GM21390 (cell line): ENCODE data around the gene CAMK2D.

Experiments
- ATAC-seq: cut with Tn5 transposase; IDR thresholded peaks from one replicate; pipeline ENCODE4 v1.9.1; 2021; ENCODE audit not compliant: unreplicated experiment

CAMK2D gene

GRCh38 chr4:113495790-113496189 lies 265.7 kb downstream of the CAMK2D start:
- ATAC-seq, result no peak

- no peak for ATAC-seq
Measured at GRCh38 chr4:113483131-113483530, 278.4 kb downstream of the CAMK2D start.

- no peak for ATAC-seq
Measured at GRCh38 chr4:113482325-113482724, 279.2 kb downstream of the CAMK2D start.

- no peak for ATAC-seq
Measured at GRCh38 chr4:113481820-113482219, 279.7 kb downstream of the CAMK2D start.

- no peak for ATAC-seq
Measured at GRCh38 chr4:113480109-113480508, 281.4 kb downstream of the CAMK2D start.

- ATAC-seq, result no peak
Measured at GRCh38 chr4:113478032-113478431, 283.5 kb downstream of the CAMK2D start.

GRCh38 chr4:113476800-113477199 lies 284.7 kb downstream of the CAMK2D start:
- ATAC-seq, result no peak

GRCh38 chr4:113474017-113474416 lies 287.5 kb downstream of the CAMK2D start:
- ATAC-seq, result no peak

GRCh38 chr4:113472864-113473263 lies 288.7 kb downstream of the CAMK2D start:
- ATAC-seq, result no peak

- no peak for ATAC-seq
Measured at GRCh38 chr4:113471146-113471860, 290.2 kb downstream of the CAMK2D start.

- ATAC-seq, result no peak
Measured at GRCh38 chr4:113469926-113470325, 291.6 kb downstream of the CAMK2D start.

- ATAC-seq, result no peak
Measured at GRCh38 chr4:113469023-113469390, 292.5 kb downstream of the CAMK2D start.

- no peak for ATAC-seq
Measured at GRCh38 chr4:113468165-113469022, 293.1 kb downstream of the CAMK2D start.

- ATAC-seq, result no peak
Measured at GRCh38 chr4:113467581-113467980, 294.0 kb downstream of the CAMK2D start.

- no peak for ATAC-seq
Measured at GRCh38 chr4:113462286-113462685, 299.3 kb downstream of the CAMK2D start.

- no peak for ATAC-seq
Measured at GRCh38 chr4:113461281-113461680, 300.3 kb downstream of the CAMK2D start.

- ATAC-seq, result no peak
Measured at GRCh38 chr4:113457886-113458285, 303.7 kb downstream of the CAMK2D start.

- ATAC-seq, result no peak
Measured at GRCh38 chr4:113457121-113457520, 304.4 kb downstream of the CAMK2D start.

GRCh38 chr4:113455061-113455460 lies 306.5 kb downstream of the CAMK2D start:
- no peak for ATAC-seq

GRCh38 chr4:113452868-113453620 lies 308.5 kb downstream of the CAMK2D start:
- no peak for ATAC-seq

- ATAC-seq, result no peak
Measured at GRCh38 chr4:113452152-113452551, 309.4 kb downstream of the CAMK2D start.
